CD4-positive, alpha-beta T cell (primary cell): ENCODE measurements around the gene GCG. TPM values are rescaled to one million over a fixed set of nuclear protein-coding genes. Genes with fewer than 3 reads are reported as not detected.

Experiments used
- ATAC-seq: fragments of 200-7000 bp; cut with Tn5 transposase; one replicate; pipeline ENCODE4 v1.10.0; 2022; ENCODE audit warnings: mild to moderate bottlenecking; ENCODE audit not compliant: poor library complexity
- CTCF ChIA-PET: fragments of 350-600 bp; sonication (Branson Sonifier 250); formaldehyde crosslinking; loops from one replicate; lab custom pipeline; 2021; ENCODE audit warnings: antibody characterized with exemption, inconsistent platforms; lab: Charles Lee
- POLR2A ChIA-PET: fragments of 350-600 bp; sonication (Branson Sonifier 250); formaldehyde crosslinking; loops from one replicate; lab custom pipeline; 2021; ENCODE audit warnings: antibody characterized with exemption, inconsistent platforms; lab: Charles Lee
- DNase-seq, 14 experiments: peaks; one replicate each; pipeline ENCODE4 v3.0.0-alpha.2; 2013 to 2020; ENCODE audit warnings: mixed read lengths in 2 of 14
- H3K27ac ChIP-seq, 2 donors: one replicate each; pipeline versions ENCODE4 v1.5.1 to v1.7.0; 2013; ENCODE audit warnings: low read length in 2 of 2, low read depth in 1 of 2, mild to moderate bottlenecking in 1 of 2
- H3K27me3 ChIP-seq, 2 experiments: 1 replicate in 1 of 2; 2 replicates in 1 of 2; pipeline versions ENCODE4 v1.6.1 to v1.7.0; 2013; ENCODE audit warnings: low read length in 2 of 2, control low read depth in 1 of 2, mild to moderate bottlenecking in 1 of 2, moderate library complexity in 1 of 2; ENCODE audit not compliant: insufficient read depth in 2 of 2, control insufficient read depth in 1 of 2
- H3K36me3 ChIP-seq: one replicate; pipeline ENCODE4 v1.6.1; 2013; ENCODE audit warnings: low read length, control low read depth; ENCODE audit not compliant: insufficient read depth
- H3K4me1 ChIP-seq: one replicate; pipeline ENCODE4 v1.6.1; 2013; ENCODE audit warnings: low read length, control low read depth; ENCODE audit not compliant: insufficient read depth
- H3K4me3 ChIP-seq: one replicate; pipeline ENCODE4 v1.5.1; 2013; ENCODE audit warnings: mild to moderate bottlenecking, low read length, moderate library complexity
- H3K9me3 ChIP-seq, 2 experiments: 1 replicate in 1 of 2; 2 replicates in 1 of 2; pipeline versions ENCODE4 v1.6.1 to v1.7.0; 2013; ENCODE audit warnings: low read length in 2 of 2, mild to moderate bottlenecking in 2 of 2, control low read depth in 1 of 2, moderate library complexity in 1 of 2; ENCODE audit not compliant: control insufficient read depth in 1 of 2, insufficient read depth in 1 of 2
- H3K27ac Mint-ChIP-seq: one replicate; pipeline ENCODE4 v1.8.0; 2020; ENCODE audit warnings: mixed read lengths
- H3K27me3 Mint-ChIP-seq: one replicate; pipeline ENCODE4 v1.8.0; 2021; ENCODE audit warnings: mixed read lengths
- H3K36me3 Mint-ChIP-seq: one replicate; pipeline ENCODE4 v1.8.0; 2021; ENCODE audit warnings: low read depth, mixed read lengths
- H3K4me1 Mint-ChIP-seq: one replicate; pipeline ENCODE4 v1.8.0; 2021; ENCODE audit warnings: low read depth, mixed read lengths
- H3K4me3 Mint-ChIP-seq: one replicate; pipeline ENCODE4 v1.8.0; 2020; ENCODE audit warnings: mild to moderate bottlenecking, mixed read lengths
- H3K9me3 Mint-ChIP-seq: one replicate; pipeline ENCODE4 v1.8.0; 2020; ENCODE audit warnings: mixed read lengths
- intact Hi-C, 2 experiments: fragments of 100-400 bp; cut with DNase I in 1 of 2; cut with micrococcal nuclease in 1 of 2; formaldehyde crosslinking; loops; one replicate each; pipeline versions ENCODE4 v1.15.1 to v1.9.0; 2023 to 2025; cut with DNase I, micrococcal nuclease
- total RNA-seq, 174 experiments: library from RNA in 2 of 174; stranded (reverse) in 2 of 174; gene quantifications; one replicate each; pipeline ENCODE4 v1.2.3 and lab custom pipeline; 2021 to 2026
- TF ChIP-seq, protein P1 (sequence below): fragments of 200-600 bp; IDR thresholded peaks from one replicate; pipeline ENCODE4 v1.8.0; 2022; ENCODE audit warnings: antibody characterized with exemption, mild to moderate bottlenecking

GCG gene
- total RNA-seq, 2 experiments from 2014 or later: not detected

DNA sequence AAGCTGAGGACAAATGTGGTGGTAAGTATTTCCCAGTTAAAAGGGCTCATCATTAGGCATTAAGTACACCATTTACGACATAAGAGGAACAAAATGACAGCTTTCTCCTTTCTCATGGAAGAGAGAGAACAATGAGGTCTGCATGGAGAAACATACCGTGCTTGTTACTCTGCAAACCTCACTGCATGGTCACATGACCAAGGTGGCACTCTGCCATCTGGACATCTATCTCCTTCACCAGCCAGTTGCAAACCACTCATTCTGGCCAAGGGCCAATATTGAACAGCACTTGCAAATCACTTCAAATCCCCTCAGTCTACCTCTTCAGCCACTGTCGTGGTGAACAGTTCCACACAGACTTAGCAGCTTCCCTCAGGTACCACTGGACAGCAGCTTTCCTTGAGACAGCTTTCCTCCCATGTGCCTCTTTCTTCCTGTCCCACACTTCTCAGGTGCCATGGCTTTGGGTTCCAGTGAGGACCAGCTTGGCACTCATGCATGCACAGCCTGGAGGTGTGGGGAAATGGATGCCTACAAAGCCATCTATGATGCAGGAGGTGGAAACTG, 48.5 kb downstream of the GCG start:
- no peak overlapping the region for H3K27ac ChIP-seq
- Mint-ChIP-seq H3K4me3 (no peak overlapping the region), H3K9me3 (no peaks in the 10 kb centered on the region), H3K4me1 (no peaks in the 10 kb centered on the region), H3K27me3 (no peaks in the 10 kb centered on the region), H3K27ac (no peak overlapping the region), H3K36me3 (no peaks in the 10 kb centered on the region)
- intact Hi-C loops: no loop called here
- no peak for ATAC-seq
- no peaks in the 10 kb centered on the region for H3K36me3 ChIP-seq
- H3K4me3 ChIP-seq: no peak overlapping the region
- no peaks in the 10 kb centered on the region for H3K9me3 ChIP-seq
- H3K27me3 ChIP-seq: no peaks in the 10 kb centered on the region
- no peak for DNase-seq
- TF ChIP-seq, protein P1, sequence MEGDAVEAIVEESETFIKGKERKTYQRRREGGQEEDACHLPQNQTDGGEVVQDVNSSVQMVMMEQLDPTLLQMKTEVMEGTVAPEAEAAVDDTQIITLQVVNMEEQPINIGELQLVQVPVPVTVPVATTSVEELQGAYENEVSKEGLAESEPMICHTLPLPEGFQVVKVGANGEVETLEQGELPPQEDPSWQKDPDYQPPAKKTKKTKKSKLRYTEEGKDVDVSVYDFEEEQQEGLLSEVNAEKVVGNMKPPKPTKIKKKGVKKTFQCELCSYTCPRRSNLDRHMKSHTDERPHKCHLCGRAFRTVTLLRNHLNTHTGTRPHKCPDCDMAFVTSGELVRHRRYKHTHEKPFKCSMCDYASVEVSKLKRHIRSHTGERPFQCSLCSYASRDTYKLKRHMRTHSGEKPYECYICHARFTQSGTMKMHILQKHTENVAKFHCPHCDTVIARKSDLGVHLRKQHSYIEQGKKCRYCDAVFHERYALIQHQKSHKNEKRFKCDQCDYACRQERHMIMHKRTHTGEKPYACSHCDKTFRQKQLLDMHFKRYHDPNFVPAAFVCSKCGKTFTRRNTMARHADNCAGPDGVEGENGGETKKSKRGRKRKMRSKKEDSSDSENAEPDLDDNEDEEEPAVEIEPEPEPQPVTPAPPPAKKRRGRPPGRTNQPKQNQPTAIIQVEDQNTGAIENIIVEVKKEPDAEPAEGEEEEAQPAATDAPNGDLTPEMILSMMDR: no peak
- H3K4me1 ChIP-seq: no peaks in the 10 kb centered on the region
- ChIA-PET CTCF (interaction anchor here (0.6 kb wide), 1 partner anchor 65 kb away, joined by 3 read pairs; no protein-coding TSS in a partner anchor), POLR2A (no interaction called here)

- TF ChIP-seq, protein P1: no peak
- POLR2A ChIA-PET: no interaction called here
- no peak overlapping the region for H3K27ac ChIP-seq
- intact Hi-C loops: no loop called here
- H3K4me1 Mint-ChIP-seq: no peaks in the 10 kb centered on the region
- H3K36me3 Mint-ChIP-seq: no peaks in the 10 kb centered on the region
- CTCF ChIA-PET: no interaction called here
- no peaks in the 10 kb centered on the region for H3K9me3 Mint-ChIP-seq
- H3K27ac Mint-ChIP-seq: no peak overlapping the region
- H3K4me3 Mint-ChIP-seq: no peak overlapping the region
- H3K27me3 Mint-ChIP-seq: no peaks in the 10 kb centered on the region
- H3K4me3 ChIP-seq: no peak overlapping the region
- no peak for DNase-seq
- H3K9me3 ChIP-seq: no peaks in the 10 kb centered on the region
- H3K27me3 ChIP-seq: no peaks in the 10 kb centered on the region
- no peak for ATAC-seq
- no peaks in the 10 kb centered on the region for H3K4me1 ChIP-seq
- H3K36me3 ChIP-seq: no peaks in the 10 kb centered on the region
Observed at GRCh38 chr2:162100579-162100978, 51.5 kb downstream of the GCG start.

DNA sequence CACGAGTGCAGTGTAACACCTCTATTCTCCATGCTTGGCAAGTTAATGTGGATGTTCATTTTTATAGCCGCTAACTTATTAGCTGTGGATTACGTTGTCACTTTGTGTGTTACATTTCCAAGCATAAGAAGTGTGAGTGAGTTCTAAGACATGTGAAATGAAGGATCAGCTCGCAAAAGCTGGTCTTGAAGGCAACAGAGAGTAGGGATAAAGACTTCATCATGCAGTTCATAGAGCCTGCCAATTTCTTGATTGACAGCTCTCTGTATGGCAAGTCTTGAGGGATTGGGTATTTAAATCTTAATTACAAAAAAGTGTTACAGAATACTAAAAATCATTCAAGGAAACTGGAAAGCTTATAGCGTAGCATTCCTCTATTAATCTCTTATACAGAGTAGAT, 52.2 kb downstream of the GCG start:
- intact Hi-C loops: no loop called here
- Histone ChIP-seq H3K4me3 (no peak overlapping the region), H3K27me3 (no peaks in the 10 kb centered on the region), H3K9me3 (no peaks in the 10 kb centered on the region), H3K36me3 (no peaks in the 10 kb centered on the region), H3K27ac (no peak overlapping the region), H3K4me1 (no peaks in the 10 kb centered on the region)
- no peak overlapping the region for H3K27ac Mint-ChIP-seq
- ChIA-PET POLR2A (no interaction called here), CTCF (no interaction called here)
- no peak overlapping the region for H3K4me3 Mint-ChIP-seq
- TF ChIP-seq, protein P1: no peak
- H3K27me3 Mint-ChIP-seq: no peaks in the 10 kb centered on the region
- no peak for DNase-seq
- no peaks in the 10 kb centered on the region for H3K9me3 Mint-ChIP-seq
- no peak for ATAC-seq
- H3K36me3 Mint-ChIP-seq: no peaks in the 10 kb centered on the region
- no peaks in the 10 kb centered on the region for H3K4me1 Mint-ChIP-seq

Other genes starting within 250 kb of the GCG start
- 10 to 100 TPM; 15.5 to 16.7 TPM for gene DPP4, start 78.0 kb downstream of the GCG start, total RNA-seq
- not detected for gene FAP, start 91.2 kb upstream of the GCG start, total RNA-seq
- gene IFIH1, start 166.4 kb upstream of the GCG start, total RNA-seq: 10 to 100 TPM; 31.1 to 32.1 TPM
- 1 to 10 TPM; 3.9 to 5.0 TPM for gene GCA, start 191.9 kb upstream of the GCG start, total RNA-seq